NCI-H2196 (cell line): ENCODE results near the gene COMMD7.
"Not testable (repeated sequence)": the region's sequence is repeated elsewhere in the genome, so short reads cannot be mapped to it uniquely, and the experiment has no call there.

Source experiments
- DNase-seq: peaks from one replicate; lab custom pipeline; 2025; ENCODE audit not compliant: unreplicated experiment; lab: John Stamatoyannopoulos, UW

The COMMD7 gene

DNA sequence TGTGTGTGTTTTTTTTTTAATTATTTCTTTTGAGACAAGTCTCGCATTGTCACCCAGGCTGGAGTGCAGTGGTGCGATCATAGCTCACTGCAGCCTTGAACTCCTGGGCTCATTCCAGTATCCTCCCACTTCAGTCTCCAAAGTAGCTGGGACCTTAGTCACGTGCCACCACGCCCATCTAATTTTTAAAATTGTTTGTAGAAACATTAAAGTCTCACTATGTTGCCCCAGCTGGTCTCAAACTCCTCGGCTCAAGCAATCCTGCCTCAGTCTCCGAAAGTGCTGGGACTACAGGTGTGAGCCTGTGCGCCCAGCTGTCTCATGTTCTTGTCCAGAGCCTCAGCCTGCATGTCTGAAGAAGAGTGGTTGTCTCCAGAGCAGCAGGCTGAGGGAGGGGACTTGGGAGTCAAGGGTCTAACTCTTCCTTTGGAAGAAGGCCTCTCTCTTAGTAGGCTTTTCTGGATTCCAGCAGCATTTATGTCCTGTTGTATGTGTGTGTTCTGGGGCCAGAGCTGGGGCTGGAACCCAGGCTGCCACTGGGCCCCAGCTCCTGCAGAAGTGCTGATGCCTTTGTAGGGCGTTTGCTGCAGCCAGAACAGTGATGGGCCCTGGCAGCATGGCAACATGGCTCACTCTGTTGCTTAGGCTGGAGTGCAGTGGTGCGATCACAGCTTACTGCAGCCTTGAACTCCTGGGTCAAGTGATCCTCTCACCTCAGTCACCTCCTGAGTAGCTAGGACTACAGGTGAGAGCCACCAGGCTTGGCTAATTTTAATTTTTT is 24.3 kb upstream of the COMMD7 start:
- DNase-seq = no peak

DNA sequence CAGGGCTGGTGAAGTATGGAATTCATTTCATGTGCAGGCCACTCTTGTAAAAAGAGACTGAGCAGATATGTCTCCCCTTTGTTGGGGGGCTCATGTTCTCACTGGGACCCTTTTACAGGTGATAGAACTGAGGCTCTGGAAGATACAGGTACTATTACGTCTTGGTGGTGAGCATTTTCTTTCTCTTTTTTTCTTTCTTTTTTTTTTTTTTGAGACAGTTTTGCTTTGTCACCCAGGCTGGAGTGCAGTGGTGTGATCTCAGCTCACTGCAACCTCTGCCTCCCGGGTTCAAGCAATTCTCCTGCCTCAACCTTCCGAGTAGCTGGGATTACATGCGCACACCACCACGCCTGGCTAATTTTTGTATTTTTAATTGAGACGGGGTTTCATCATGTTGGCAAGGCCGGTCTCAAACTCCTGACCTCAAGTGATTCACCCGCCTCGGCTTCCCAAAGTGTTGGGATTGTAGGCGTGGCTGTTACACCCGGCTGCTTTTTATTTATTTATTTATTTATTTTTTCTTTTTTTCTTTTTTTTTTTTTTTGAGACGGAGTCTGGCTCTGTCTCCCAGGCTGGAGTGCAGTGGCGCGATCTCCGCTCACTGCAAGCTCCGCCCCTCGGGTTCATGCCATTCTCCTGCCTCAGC is 22.1 kb upstream of the COMMD7 start:
- not testable (repeated sequence) for DNase-seq

DNA sequence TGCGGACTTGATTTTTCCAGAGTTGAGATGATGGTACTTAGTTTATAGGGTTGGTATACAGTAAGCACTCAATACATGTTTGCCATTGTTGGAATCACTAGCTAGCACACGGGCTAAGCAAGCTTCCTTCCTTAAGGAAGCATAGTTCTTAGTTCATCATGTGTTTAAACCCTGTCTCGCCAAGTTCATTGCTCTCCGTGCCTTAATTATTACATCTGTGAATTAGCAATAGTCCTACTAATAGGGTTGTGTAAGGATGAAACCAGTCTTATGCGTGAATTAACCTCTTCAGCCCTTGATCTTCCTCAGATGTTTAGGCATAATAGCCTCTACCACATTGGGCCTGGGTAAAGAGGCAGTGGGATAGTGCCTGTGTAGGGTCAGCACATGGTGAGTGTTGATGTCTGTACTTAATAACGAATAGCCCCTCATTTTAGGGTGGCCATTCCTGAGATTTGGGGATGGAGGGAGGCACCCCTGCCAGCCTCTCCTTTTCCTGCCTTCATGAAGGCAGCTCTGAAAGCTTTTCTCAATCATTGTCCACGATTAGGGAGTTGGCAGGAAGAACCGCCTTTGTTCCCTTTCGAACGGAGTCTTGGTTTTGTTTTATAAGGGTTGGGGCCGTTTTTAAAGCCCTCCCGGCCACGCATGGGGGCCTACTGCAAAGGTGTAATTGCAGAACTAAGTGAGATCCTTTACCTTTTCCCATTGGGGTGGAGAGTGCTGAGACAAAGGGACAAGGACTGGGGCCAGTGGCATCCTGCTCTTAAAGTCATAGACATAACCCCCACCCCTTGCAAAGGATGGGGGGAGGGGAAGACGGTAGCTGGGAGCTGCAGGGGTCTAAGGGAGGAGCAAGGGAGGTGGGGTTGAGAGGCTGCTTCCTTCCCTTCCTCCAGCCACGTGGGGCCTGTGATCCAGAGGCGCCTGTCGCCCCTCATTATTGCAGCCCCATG is 21.0 kb upstream of the COMMD7 start:
- DNase-seq = no peak

DNA sequence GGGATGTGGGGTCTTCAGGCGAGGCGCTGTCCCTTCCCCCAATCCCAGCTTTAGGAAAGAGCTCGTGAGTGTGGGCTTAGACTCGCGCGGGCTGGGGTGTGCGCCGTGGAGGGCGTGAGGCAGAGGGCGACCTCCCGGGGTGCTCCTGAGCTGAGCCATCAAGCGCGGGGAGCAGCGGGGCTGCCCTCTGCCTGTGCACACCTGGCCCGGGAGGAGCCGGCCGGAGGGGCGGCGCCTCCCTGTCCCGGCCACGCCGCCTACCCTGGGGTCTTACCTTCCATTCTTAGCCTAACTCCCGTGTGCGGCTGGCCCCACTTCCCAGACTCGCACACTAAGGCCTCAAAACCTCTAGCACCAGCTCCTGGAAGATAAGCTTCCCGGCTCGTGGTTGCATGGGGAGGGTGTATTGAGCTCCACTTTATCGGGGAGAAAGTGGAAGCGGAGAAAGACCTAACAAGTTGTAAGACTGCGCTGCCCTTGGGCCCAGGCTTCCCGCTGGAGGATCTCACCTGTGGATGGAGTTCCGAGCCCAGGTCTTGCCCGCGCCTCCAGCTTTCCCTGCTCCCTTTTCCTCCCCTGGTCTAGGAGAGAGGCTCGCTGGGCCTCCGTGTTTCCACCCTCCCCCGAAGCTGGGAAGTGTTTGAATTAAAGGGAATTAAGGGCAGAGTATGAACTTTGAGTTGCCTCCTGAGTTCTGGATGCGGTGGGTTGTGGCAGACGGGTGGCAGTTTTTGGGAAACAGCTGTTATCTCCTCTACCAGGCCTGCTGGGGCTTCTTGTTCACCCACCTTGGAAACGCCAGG is 20.1 kb upstream of the COMMD7 start:
- no peak for DNase-seq

DNA sequence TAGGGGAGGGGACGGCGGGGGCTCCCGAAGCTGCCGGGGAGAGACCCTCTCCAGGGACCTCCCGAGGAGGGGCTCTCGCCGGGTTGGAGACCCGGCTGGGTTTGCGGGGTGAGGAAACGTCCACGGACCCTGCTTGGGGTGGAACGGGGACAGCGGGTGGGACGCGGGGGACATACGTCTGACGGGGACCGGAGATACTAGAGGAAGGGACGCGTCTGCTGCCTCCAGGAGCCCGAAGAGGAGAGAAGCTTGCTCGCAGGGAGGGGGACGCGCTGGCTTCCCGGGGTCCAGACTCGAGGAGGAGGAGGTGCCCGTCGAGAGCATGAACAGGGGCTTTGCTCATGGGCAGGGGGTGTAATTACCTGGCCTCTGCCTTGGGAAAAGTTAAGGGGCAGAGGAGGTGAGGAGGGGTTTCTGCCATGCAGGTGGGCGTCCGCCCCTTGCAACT is 19.5 kb upstream of the COMMD7 start:
- DNase-seq = no peak

DNA sequence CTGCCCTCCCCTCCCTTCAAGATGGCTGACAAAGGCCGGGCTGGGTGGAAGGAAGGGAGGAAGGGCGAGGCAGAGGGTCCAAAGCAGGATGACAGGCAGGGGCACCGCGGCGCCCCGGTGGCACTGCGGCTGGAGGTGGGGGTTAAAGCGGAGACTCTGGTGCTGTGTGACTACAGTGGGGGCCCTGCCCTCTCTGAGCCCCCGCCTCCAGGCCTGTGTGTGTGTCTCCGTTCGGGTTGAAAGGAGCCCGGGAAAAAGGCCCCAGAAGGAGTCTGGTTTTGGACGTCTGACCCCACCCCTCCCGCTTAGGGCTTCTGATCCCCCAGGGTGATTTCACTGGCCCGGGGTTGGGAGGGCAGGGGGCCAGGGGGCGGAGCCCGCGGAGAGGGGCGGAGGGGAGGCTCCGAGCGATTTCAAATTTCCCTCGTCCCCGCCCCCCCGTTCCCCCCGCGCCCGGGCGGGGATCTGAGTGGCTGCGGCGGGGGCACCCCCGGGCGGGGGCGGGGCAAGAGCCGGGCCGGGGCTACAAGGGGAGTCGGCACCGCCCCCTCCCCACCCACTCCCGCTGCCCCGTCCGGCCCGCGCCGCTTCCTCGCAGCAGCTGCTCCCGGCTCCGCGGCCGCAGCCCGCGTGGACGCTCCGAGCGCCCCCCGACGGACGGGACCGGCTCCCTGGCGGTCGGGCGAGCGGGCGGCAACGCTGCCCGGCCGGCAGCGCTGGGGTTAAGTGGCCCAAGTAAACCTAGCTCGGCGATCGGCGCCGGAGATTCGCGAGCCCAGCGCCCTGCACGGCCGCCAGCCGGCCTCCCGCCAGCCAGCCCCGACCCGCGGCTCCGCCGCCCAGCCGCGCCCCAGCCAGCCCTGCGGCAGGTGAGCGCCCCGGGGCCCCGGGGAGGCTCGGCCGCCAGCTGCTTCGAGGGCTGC is 18.8 kb upstream of the COMMD7 start, which contains the start of gene DNMT3B:
TSS of gene DNMT3B (plus strand) at position 555 of the 923 bp plus-strand sequence. CDS start 17,939 bp downstream, outside the sequence.
- DNase-seq = peak; percentile 88

DNA sequence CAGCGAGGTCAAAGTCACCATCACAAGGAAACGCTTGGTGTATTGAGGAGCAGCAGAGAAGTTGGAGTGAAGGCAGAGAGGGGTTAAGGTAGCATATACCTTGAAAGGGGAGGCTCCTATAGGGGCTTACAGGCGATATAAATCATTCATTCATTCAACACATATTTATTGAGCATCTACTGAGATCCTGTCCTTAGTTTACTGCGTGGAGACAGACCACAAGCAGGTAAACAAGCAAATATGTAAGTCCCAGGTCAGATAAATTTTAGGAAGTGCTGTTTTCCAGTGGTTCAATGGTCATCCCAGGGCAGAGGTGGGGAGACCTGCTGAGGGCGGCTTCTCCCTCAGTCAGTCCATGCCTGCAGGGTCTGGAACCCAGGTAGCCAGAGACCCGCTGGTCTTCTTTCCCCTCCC is 18.2 kb upstream of the COMMD7 start:
- DNase-seq = no peak

DNA sequence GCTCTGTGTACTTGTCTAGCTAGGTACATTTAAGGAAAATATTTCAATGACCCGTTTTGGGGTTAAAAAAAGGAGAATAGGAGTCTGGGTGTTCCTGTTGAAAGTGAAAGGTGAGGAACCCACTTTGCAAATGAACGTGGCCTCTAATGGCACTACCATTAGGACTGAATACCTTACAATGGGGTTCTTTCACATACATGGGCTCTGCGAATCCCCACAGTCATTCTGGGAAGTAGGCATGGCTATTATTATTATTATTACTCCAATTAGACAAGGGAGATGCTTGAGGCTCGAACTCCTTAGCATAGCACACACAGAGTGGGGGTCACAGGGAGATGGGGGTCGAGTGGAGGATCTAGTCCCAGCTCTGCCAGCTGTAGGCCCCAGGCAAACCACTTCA is 12.9 kb upstream of the COMMD7 start:
- no peak for DNase-seq

DNA sequence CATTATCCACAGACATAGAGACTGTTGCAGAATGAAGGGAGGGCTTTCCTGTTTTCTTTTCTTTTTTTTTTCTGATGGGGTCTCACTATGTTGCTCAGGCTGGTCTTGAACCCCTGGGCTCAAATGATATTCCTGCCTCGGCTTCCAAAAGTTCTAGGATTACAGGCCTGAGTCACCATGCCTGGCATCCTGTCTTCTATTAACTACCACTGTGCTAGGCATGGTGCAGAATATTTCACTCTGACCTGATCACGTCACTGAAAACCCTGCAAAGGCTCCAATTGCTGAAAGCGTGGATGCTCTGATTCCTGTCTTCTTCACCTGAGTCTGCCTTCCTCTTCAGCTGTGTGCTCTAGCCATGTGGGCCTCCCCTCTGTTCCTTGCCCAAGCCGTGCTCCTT is 10.5 kb upstream of the COMMD7 start:
- DNase-seq = no peak

DNA sequence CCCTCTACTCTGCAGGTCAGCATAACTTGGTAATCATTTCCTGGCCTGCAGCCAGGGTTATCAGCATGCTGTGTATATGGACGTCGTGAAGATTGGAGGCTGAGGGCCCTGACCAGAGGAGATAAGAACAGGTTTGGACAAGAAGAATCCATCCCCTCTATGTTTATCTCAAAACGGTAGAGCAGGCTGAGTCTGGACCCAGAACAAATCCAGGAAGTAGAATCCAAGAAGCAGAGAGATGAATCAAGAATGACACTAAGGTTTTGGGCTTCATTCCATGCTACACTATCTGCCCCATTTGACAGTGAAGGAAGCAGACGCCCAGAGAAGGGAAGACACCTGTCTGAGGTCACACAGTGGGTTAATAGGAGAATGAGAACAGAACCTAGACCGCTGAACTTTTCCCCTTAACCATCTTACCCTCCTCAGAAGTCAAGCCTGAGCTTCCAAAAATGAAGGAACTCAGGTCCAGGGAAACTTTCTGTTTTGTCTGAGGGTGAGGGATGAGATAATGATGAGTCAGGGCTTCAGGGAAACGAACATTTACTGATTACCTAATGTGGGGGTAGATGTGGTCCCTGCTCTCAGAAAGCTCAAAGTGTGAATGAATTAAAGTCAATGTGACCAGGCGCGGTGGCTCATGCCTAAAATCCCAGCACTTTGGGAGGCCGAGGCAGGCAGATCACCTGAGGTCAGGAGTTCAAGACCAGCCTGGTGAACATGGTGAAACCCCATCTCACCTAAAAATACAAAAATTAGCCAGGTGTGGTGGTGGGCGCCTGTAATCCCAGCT is 9.4 kb upstream of the COMMD7 start:
- no peak for DNase-seq

DNA sequence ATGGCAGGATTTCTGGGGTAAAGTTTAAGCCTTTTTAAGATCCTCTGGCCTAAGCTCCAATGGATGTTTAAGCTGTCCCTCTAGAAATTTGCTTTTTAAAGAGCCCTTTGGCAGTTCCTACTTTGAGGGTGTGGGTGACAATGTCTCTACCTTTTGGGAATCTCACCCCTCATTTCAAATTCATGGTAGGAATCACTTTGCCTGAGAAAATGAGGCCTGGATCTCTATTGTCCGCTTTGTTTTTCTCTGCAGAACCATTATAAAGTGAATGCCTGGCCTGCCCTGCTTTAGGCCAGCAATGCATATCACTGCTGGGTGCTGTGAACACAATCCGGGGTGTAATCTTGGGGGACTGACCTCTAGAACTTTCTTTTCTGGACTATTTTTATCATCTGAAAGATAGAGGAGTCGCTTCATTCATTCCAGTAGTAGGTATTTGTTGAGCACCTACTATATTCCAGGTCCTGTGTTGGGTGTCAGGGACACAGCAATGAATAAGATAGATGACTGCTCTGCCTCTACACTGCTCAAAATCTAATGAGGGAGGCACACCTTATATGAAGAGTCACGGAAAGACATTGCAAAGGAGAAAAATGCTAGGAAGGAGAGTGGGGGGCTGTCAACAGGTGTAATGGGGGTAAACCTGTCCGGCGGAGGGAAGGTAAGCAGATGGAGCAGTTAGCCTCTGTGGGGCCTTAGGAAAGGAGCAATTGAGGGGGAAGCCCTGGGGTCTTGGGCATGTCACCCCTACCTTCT is 8.6 kb upstream of the COMMD7 start:
- no peak for DNase-seq

DNA sequence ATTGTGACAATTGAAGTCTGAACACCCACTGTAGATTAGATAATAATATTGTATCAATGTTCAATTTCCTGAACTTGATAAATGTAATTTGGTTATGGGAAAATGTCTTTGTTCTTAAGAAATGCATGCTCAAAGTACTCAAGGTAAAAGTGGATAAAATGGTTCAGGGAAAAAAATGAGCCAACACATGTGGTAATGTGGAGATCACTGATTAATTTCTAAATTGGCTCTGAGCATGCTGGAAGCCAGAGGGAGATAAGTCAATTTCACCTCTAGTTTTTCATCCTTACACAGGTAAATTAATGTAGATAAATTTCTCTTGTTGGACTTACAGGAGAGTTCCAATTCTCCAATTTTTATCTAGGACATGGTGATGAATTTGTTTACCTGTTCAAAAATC is 8.0 kb upstream of the COMMD7 start:
- DNase-seq = no peak

DNA sequence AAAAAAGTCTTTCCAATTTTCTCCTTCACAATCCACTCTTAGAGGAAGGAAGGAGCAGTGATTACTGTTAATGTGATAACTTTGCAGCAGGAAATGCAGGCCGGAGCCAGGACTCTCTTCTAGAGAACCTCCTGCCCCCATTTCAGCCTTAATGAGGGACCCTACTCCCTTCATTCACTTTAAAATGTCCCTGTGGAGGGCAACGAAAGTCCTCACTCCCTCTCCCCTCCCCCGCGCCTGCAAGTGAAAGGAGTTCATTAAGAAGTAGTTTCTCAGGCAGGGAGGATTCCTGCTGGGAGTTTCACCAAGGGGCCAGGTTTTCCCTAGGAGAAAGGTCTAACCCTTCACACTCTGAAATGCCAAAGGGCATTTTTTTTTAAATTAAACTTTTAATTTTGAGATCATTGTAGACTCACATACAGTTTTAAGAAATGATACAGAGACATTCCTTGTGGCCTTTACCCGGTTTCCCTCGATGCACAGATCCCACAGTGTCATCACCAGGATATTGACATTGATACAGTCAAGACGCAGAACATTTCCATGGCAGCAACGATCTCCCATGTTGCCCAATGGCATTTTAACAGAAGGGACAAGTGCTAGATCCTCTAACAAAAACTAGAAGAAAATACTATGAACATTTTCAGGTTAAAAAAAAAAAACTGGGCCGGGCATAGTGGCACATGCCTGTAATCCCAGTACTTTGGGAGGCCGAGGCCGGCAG is 6.8 kb upstream of the COMMD7 start:
- DNase-seq = no peak

DNA sequence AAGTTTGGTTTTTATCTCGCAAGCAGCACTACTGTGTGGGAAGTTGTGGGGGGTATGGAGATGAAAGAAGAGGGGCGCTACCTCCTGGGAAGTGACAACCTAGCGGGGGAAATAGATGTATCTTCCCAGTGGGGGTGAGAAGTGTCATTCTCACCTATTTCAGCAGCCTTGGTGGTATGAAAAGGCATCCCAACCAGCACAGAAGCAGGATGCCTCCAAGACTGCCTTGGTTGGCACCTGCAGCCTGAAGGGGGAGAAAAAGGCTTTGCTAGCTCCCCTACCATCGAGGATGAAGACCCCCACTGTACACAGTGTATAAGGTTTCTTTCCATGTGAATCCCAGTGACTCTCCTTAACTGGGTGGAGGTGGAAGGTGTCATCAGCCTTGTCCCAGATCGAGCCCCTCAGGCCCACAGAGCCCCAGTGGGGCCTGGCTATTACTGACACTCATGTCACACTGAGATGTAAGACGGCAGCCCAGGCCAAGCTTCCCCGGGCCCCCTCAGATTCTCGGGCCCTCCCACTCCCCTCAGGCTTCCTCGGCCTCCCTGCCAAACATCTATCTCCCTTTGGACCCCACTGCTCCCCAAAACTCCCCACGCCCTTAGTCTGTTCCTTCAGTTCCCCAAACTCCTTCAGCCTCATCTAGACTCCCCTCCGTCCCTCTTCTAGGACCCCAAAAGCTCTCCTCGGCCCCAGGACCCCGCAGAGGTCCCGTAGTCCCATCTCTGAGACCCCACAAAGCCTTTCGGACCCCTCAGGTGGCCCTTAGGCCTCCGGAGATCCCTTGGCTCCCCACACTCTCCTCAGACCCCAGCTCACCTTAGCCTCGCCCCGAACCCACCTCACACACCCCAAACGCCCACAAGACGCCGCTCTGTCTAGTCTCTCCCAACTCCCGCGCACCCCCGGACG is 688 bp downstream of the COMMD7 start:
- DNase-seq = no peak

DNA sequence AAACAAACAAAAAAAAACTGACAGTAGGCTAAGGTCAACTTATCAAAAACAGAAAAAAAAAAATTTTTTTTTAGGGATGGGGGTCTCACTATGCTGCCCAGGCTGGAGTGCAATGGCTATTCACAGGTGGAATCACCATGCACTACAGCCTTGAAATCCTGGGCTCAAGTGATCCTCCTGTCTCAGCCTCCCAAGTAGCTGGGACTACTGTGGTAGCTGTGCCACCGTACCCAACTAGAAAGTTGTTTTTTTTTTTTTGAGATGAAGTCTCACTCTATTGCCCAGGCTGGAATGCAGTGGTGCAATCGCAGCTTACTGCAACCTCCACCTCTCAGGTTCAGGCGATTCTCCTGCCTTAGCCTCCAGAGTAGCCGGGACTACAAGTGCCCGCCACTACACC is 2.1 kb downstream of the COMMD7 start:
- DNase-seq = no peak
